NB4 (cell line): ENCODE data around the gene PAGE2B.

Experiments used
- CTCF ChIP-seq: IDR thresholded peaks from one replicate; pipeline ENCODE4 v1.5.1; 2012; ENCODE audit warnings: low read depth, low read length
- MYC ChIP-seq: IDR thresholded peaks from 2 replicates; pipeline ENCODE4 v1.6.1; 2011; ENCODE audit warnings: low read depth, low read length
- POLR2A ChIP-seq: IDR thresholded peaks from 2 replicates; pipeline ENCODE4 v1.6.1; 2011; ENCODE audit warnings: mild to moderate bottlenecking; ENCODE audit not compliant: insufficient read length; ENCODE audit errors: extremely low read depth
- TF ChIP-seq, protein P1 (sequence below): IDR thresholded peaks from 2 replicates; pipeline ENCODE4 v1.6.1; 2011; ENCODE audit warnings: low read depth, low read length

- TF ChIP-seq POLR2A (no peak), CTCF (no peak), MYC (no peak)
- TF ChIP-seq, protein P1, sequence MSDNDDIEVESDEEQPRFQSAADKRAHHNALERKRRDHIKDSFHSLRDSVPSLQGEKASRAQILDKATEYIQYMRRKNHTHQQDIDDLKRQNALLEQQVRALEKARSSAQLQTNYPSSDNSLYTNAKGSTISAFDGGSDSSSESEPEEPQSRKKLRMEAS = no peak
These were observed 46.2 kb upstream of the PAGE2B start for GRCh38 chrX:55028611-55029010.
